SK-N-SH (cell line): ENCODE data around the gene KLF7.

Source experiments
- CHD2 ChIP-seq: fragments of 150-350 bp; IDR thresholded peaks from 2 replicates; pipeline ENCODE4 v1.6.1; 2018; ENCODE audit warnings: low read length; ENCODE audit not compliant: partially characterized antibody
- EP300 ChIP-seq, 2 experiments: IDR thresholded peaks; 2 replicates each; pipeline versions ENCODE4 v1.4.0 to v1.6.1; 2012; ENCODE audit warnings: borderline replicate concordance in 1 of 2, low read depth in 1 of 2, low read length in 1 of 2
- EZH2phosphoT487 ChIP-seq: fragments of 200-600 bp; sonication (generic); IDR thresholded peaks from 2 replicates; pipeline ENCODE4 v1.6.1; 2017; ENCODE audit warnings: low read depth, mixed run types, mild to moderate bottlenecking, antibody characterized with exemption, moderate library complexity, borderline replicate concordance
- JUND ChIP-seq: IDR thresholded peaks from 2 replicates; pipeline ENCODE4 v1.4.0; 2012
- POLR2AphosphoS5 ChIP-seq: IDR thresholded peaks from 2 replicates; pipeline ENCODE4 v1.6.1; 2012; ENCODE audit warnings: low read depth, low read length
- RAD21 ChIP-seq: IDR thresholded peaks from 2 replicates; pipeline ENCODE4 v1.6.1; 2012; ENCODE audit warnings: mild to moderate bottlenecking, low read length
- RFX5 ChIP-seq: IDR thresholded peaks from 2 replicates; pipeline ENCODE4 v1.6.1; 2012; ENCODE audit warnings: mild to moderate bottlenecking, improper control_type of control experiment, low read length
- SIN3A ChIP-seq: IDR thresholded peaks from 2 replicates; pipeline ENCODE4 v1.6.1; 2012; ENCODE audit warnings: low read depth, mild to moderate bottlenecking, low read length, moderate library complexity, borderline replicate concordance
- TAF1 ChIP-seq: IDR thresholded peaks from 2 replicates; pipeline ENCODE4 v1.6.1; 2012; ENCODE audit warnings: low read depth, mild to moderate bottlenecking, low read length, moderate library complexity, borderline replicate concordance
- TEAD4 ChIP-seq: IDR thresholded peaks from 2 replicates; pipeline ENCODE4 v1.4.0; 2012; ENCODE audit warnings: mild to moderate bottlenecking, borderline replicate concordance; ENCODE audit not compliant: insufficient read depth
- YY1 ChIP-seq: IDR thresholded peaks from 2 replicates; pipeline ENCODE4 v1.4.0; 2012; ENCODE audit warnings: low read depth, mild to moderate bottlenecking
- TF ChIP-seq, protein P1 (sequence below): IDR thresholded peaks from 2 replicates; pipeline ENCODE4 v1.6.1; 2012; ENCODE audit warnings: mild to moderate bottlenecking, low read depth, low read length, moderate library complexity
- TF ChIP-seq, protein P2 (sequence below): fragments of 200-600 bp; sonication (generic); IDR thresholded peaks from 2 replicates; pipeline ENCODE4 v1.6.1; 2017; ENCODE audit warnings: antibody characterized with exemption, mild to moderate bottlenecking, moderate library complexity
- TF ChIP-seq, protein P3 (sequence below): IDR thresholded peaks from 2 replicates; pipeline ENCODE4 v1.4.0; 2012; ENCODE audit warnings: low read depth, borderline replicate concordance

DNA sequence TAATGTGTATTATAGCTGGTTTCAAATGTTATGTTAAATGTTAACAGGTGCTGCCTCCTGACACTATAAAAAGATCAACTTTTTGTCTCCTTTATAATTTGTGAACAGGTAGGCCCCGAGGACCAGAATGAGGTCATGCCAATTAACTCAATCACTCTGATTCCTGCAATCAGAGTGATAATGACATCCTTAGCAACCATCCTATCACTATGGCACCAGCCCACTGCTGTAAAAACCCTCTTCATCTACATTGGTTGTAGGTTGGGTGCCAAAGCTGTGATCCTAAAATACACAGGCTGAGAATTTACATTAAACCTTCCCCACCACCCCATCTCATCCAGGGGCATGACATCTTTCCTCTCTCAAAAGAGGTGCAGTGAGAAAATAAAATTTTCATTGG, 122.9 kb downstream of the KLF7 start:
- TF ChIP-seq, protein P1, sequence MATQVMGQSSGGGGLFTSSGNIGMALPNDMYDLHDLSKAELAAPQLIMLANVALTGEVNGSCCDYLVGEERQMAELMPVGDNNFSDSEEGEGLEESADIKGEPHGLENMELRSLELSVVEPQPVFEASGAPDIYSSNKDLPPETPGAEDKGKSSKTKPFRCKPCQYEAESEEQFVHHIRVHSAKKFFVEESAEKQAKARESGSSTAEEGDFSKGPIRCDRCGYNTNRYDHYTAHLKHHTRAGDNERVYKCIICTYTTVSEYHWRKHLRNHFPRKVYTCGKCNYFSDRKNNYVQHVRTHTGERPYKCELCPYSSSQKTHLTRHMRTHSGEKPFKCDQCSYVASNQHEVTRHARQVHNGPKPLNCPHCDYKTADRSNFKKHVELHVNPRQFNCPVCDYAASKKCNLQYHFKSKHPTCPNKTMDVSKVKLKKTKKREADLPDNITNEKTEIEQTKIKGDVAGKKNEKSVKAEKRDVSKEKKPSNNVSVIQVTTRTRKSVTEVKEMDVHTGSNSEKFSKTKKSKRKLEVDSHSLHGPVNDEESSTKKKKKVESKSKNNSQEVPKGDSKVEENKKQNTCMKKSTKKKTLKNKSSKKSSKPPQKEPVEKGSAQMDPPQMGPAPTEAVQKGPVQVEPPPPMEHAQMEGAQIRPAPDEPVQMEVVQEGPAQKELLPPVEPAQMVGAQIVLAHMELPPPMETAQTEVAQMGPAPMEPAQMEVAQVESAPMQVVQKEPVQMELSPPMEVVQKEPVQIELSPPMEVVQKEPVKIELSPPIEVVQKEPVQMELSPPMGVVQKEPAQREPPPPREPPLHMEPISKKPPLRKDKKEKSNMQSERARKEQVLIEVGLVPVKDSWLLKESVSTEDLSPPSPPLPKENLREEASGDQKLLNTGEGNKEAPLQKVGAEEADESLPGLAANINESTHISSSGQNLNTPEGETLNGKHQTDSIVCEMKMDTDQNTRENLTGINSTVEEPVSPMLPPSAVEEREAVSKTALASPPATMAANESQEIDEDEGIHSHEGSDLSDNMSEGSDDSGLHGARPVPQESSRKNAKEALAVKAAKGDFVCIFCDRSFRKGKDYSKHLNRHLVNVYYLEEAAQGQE: no peak
- TF ChIP-seq POLR2AphosphoS5 (no peak), RAD21 (no peak), EP300 (IDR thresholded peaks at IDR 0.05; ENCODE audit: borderline replicate concordance in 1 of 2, low read depth in 1 of 2, low read length in 1 of 2) (no peak), YY1 (no peak), SIN3A (no peak), CHD2 (no peak), TAF1 (no peak), TEAD4 (no peak), EZH2phosphoT487 (no peak), JUND (no peak), RFX5 (no peak)
- TF ChIP-seq, protein P2, sequence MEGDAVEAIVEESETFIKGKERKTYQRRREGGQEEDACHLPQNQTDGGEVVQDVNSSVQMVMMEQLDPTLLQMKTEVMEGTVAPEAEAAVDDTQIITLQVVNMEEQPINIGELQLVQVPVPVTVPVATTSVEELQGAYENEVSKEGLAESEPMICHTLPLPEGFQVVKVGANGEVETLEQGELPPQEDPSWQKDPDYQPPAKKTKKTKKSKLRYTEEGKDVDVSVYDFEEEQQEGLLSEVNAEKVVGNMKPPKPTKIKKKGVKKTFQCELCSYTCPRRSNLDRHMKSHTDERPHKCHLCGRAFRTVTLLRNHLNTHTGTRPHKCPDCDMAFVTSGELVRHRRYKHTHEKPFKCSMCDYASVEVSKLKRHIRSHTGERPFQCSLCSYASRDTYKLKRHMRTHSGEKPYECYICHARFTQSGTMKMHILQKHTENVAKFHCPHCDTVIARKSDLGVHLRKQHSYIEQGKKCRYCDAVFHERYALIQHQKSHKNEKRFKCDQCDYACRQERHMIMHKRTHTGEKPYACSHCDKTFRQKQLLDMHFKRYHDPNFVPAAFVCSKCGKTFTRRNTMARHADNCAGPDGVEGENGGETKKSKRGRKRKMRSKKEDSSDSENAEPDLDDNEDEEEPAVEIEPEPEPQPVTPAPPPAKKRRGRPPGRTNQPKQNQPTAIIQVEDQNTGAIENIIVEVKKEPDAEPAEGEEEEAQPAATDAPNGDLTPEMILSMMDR: no peak
- TF ChIP-seq, protein P3, sequence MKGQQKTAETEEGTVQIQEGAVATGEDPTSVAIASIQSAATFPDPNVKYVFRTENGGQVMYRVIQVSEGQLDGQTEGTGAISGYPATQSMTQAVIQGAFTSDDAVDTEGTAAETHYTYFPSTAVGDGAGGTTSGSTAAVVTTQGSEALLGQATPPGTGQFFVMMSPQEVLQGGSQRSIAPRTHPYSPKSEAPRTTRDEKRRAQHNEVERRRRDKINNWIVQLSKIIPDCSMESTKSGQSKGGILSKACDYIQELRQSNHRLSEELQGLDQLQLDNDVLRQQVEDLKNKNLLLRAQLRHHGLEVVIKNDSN: no peak
